Activated T-helper 1 cell treated with anti-CD3 and anti-CD28 coated beads, Interleukin-12 subunit alpha, Interleukin-12 subunit beta, Interleukin-2, Interleukin-4 antibody, amounts not matched to agents 30 ng/mL and 10 ng/mL and 1 ng/mL, durations not matched to agents 14 hours and 24 hours and 36 hours (primary cell): ENCODE results near the gene DIRAS1. TPM values are rescaled to one million over a fixed set of nuclear protein-coding genes. Genes with fewer than 3 reads are reported as not detected.

Experiments
- DNase-seq: peaks from one replicate; pipeline ENCODE4 v3.0.0; 2021; ENCODE audit warnings: low spot score
- H3K27ac Mint-ChIP-seq: one replicate; pipeline ENCODE4 v1.8.0; 2021; ENCODE audit warnings: mild to moderate bottlenecking, mixed read lengths
- H3K27me3 Mint-ChIP-seq: one replicate; pipeline ENCODE4 v1.8.0; 2022; ENCODE audit warnings: mild to moderate bottlenecking, moderate library complexity, mixed read lengths; ENCODE audit not compliant: insufficient read depth
- H3K36me3 Mint-ChIP-seq: one replicate; pipeline ENCODE4 v1.8.0; 2021; ENCODE audit warnings: low read depth, mixed read lengths
- H3K4me1 Mint-ChIP-seq: one replicate; pipeline ENCODE4 v1.8.0; 2021; ENCODE audit warnings: low read depth, mixed read lengths
- H3K4me3 Mint-ChIP-seq: one replicate; pipeline ENCODE4 v1.8.0; 2021; ENCODE audit warnings: mild to moderate bottlenecking, moderate library complexity, mixed read lengths
- H3K9me3 Mint-ChIP-seq: one replicate; pipeline ENCODE4 v1.8.0; 2021; ENCODE audit warnings: mixed read lengths
- intact Hi-C: fragments of 100-400 bp; cut with micrococcal nuclease; formaldehyde crosslinking; loops from one replicate; pipeline ENCODE4 v1.15.1; 2024
- total RNA-seq: library from RNA; stranded (reverse); gene quantifications from 2 replicates; pipeline ENCODE4 v1.2.3, GENCODE V29; 2022

Gene DIRAS1
- total RNA-seq, 1 donor from 2014 or later: not detected

GRCh38 chr19:2761309-2761677 is 40.1 kb upstream of the DIRAS1 start:
- DNase-seq: no peak
- Mint-ChIP-seq H3K4me3 (no peak overlapping the region), H3K27me3 (no peaks in the 10 kb centered on the region), H3K9me3 (no peaks in the 10 kb centered on the region), H3K36me3 (peaks cover 25% of the 10 kb centered on the region), H3K27ac (no peak overlapping the region), H3K4me1 (no peaks in the 10 kb centered on the region)
- intact Hi-C loops: no loop called here

DNA sequence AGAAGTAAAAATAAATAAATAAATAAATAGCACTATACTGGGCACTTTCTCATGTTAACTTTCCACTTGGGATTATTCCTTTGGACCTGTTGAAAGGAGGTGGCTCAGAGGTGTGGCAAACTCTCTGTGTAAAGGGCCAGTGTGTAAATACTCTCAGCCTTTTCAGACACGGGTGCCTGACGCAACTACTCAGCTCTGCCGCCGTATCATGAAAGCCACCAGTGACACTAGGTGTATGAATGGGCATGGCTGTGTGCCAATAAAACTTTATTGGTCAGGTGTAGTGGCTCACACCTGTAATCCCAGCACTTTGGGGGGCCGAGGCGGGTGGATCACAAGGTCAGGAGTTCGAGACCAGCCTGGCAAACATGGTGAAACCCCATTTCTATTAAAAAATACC is 38.8 kb upstream of the DIRAS1 start:
- Mint-ChIP-seq H3K4me3 (no peak overlapping the region), H3K27me3 (no peaks in the 10 kb centered on the region), H3K27ac (no peak overlapping the region), H3K36me3 (peaks cover 26% of the 10 kb centered on the region), H3K9me3 (no peaks in the 10 kb centered on the region), H3K4me1 (no peaks in the 10 kb centered on the region)
- DNase-seq: no peak
- intact Hi-C loops: no loop called here

- intact Hi-C loops: no loop called here
- Mint-ChIP-seq H3K9me3 (no peaks in the 10 kb centered on the region), H3K27ac (no peak overlapping the region), H3K4me1 (no peaks in the 10 kb centered on the region), H3K27me3 (no peaks in the 10 kb centered on the region), H3K4me3 (no peak overlapping the region), H3K36me3 (peaks cover 24% of the 10 kb centered on the region)
- DNase-seq: no peak
Observed at GRCh38 chr19:2759362-2759761, 38.2 kb upstream of the DIRAS1 start.

DNA sequence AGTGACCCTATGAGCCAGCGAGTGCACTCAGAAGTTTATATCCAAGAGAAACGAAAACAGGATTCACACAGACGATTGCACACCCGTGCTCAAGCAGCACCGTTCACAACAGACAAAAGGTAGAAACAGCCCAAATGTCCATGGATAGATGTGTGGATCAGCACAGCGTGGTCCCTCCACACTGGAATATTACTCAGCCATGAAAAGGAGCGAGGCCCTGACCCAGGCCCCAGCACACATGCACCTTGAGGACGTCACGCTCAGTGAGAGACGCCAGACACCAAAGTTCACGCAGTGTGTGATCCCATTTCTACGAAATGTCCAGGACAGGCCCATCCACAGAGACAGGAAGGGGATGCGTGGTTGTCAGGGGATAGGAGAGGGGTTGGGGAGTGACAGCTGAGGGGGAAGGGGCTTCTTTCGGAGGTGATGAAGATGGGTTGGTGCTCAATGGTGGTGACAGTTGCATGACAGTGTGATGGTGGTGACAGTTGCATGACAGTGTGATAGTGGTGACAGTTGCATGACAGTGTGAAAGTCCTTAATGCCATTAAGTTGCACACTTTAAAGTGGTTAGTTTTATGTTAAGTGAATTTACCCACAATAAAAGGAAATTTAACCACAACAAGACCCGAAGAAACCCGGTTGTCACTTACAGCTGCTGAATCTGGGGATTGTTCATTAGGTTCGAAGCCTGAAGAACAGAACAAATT is 37.6 kb upstream of the DIRAS1 start:
- Mint-ChIP-seq H3K4me1 (no peaks in the 10 kb centered on the region), H3K9me3 (no peaks in the 10 kb centered on the region), H3K27me3 (no peaks in the 10 kb centered on the region), H3K27ac (no peak overlapping the region), H3K4me3 (no peak overlapping the region), H3K36me3 (peaks cover 28% of the 10 kb centered on the region)
- no peak for DNase-seq
- intact Hi-C loops: no loop called here

GRCh38 chr19:2756921-2757881 is 36.0 kb upstream of the DIRAS1 start:
- no peak overlapping the region for H3K4me3 Mint-ChIP-seq
- H3K36me3 Mint-ChIP-seq: peaks cover 23% of the 10 kb centered on the region
- no peaks in the 10 kb centered on the region for H3K4me1 Mint-ChIP-seq

DNA sequence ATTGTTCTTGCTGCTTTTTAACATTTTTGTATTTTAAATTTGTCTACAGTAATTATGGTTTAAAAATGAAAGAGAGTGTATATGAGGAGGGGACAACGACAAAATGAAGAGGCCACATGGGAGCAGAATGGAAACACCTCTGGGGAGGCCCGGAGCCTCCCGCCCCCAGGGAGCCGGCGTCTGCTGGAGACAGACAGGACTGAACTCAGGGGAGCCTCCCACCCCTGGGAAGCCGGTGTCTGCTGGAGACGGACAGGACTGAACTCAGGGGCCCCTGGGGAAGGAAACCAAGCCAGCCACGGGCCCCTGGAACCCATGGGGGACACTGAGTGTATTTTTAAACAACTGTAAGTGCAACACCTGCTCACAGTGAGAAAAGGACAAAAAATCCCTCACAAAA is 35.3 kb upstream of the DIRAS1 start:
- no peak for DNase-seq

More at GRCh38 chr19:2756921-2757881, 36.0 kb upstream of the DIRAS1 start:
- no peak overlapping the region for H3K27ac Mint-ChIP-seq
- H3K9me3 Mint-ChIP-seq: no peaks in the 10 kb centered on the region
- no peak for DNase-seq
- no peaks in the 10 kb centered on the region for H3K27me3 Mint-ChIP-seq
- intact Hi-C loops: no loop called here

GRCh38 chr19:2755811-2756210 is 34.6 kb upstream of the DIRAS1 start:
- no peaks in the 10 kb centered on the region for H3K4me1 Mint-ChIP-seq
- peaks cover 20% of the 10 kb centered on the region for H3K36me3 Mint-ChIP-seq
- intact Hi-C loops: no loop called here
- no peaks in the 10 kb centered on the region for H3K9me3 Mint-ChIP-seq
- DNase-seq: no peak
- no peak overlapping the region for H3K27ac Mint-ChIP-seq
- no peak overlapping the region for H3K4me3 Mint-ChIP-seq
- no peaks in the 10 kb centered on the region for H3K27me3 Mint-ChIP-seq

More for the DNA sequence above, 35.3 kb upstream of the DIRAS1 start:
- Mint-ChIP-seq H3K27me3 (no peaks in the 10 kb centered on the region), H3K27ac (no peak overlapping the region), H3K9me3 (no peaks in the 10 kb centered on the region), H3K4me3 (no peak overlapping the region), H3K4me1 (no peaks in the 10 kb centered on the region), H3K36me3 (peaks cover 23% of the 10 kb centered on the region)
- intact Hi-C loops: no loop called here

DNA sequence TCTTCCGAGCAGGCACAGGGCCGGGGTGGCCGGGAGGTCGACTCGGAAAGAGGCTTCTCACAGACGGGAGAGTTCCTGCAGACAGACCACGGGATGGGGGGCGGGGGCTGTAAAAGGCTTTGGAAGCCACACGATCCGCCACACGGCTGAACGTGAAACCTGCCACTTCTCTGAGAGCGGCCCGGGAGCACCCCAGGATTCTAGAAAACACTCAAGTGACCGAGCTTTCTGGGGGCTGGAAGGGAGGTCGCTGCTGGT is 34.2 kb upstream of the DIRAS1 start:
- no peaks in the 10 kb centered on the region for H3K9me3 Mint-ChIP-seq
- no peaks in the 10 kb centered on the region for H3K27me3 Mint-ChIP-seq
- H3K4me1 Mint-ChIP-seq: no peaks in the 10 kb centered on the region
- intact Hi-C loops: no loop called here
- no peak for DNase-seq
- H3K36me3 Mint-ChIP-seq: peaks cover 20% of the 10 kb centered on the region
- H3K27ac Mint-ChIP-seq: no peak overlapping the region
- H3K4me3 Mint-ChIP-seq: no peak overlapping the region

GRCh38 chr19:2754659-2755447 is 33.7 kb upstream of the DIRAS1 start:
- H3K4me3 Mint-ChIP-seq: no peak overlapping the region
- H3K9me3 Mint-ChIP-seq: no peaks in the 10 kb centered on the region
- intact Hi-C loops: no loop called here
- H3K36me3 Mint-ChIP-seq: peaks cover 20% of the 10 kb centered on the region
- no peak overlapping the region for H3K27ac Mint-ChIP-seq
- no peak for DNase-seq
- no peaks in the 10 kb centered on the region for H3K27me3 Mint-ChIP-seq
- H3K4me1 Mint-ChIP-seq: no peaks in the 10 kb centered on the region

DNA sequence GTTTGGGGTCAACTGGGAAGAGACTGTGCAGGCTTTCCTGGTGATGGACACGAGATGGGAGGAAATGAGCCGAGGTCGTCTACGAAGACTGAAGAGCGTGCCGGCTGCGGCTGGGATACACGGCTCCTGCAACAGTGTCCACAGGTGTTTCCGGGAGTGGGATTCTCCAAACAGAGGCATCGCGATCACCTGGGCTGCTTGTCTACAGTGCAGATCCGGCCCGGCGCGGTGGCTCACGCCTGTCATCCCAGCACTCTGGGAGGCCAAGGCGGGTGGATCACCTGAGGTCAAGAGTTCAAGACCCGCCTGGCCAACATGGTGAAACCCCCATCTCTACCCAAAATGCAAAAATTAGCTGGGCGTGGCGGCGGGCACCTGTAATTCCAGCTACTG is 30.3 kb upstream of the DIRAS1 start:
- peaks cover 8% of the 10 kb centered on the region for H3K36me3 Mint-ChIP-seq
- no peak overlapping the region for H3K4me3 Mint-ChIP-seq
- no peak for DNase-seq
- no peak overlapping the region for H3K27ac Mint-ChIP-seq
- intact Hi-C loops: no loop called here
- no peaks in the 10 kb centered on the region for H3K4me1 Mint-ChIP-seq
- H3K27me3 Mint-ChIP-seq: peaks cover 3% of the 10 kb centered on the region
- no peaks in the 10 kb centered on the region for H3K9me3 Mint-ChIP-seq

DNA sequence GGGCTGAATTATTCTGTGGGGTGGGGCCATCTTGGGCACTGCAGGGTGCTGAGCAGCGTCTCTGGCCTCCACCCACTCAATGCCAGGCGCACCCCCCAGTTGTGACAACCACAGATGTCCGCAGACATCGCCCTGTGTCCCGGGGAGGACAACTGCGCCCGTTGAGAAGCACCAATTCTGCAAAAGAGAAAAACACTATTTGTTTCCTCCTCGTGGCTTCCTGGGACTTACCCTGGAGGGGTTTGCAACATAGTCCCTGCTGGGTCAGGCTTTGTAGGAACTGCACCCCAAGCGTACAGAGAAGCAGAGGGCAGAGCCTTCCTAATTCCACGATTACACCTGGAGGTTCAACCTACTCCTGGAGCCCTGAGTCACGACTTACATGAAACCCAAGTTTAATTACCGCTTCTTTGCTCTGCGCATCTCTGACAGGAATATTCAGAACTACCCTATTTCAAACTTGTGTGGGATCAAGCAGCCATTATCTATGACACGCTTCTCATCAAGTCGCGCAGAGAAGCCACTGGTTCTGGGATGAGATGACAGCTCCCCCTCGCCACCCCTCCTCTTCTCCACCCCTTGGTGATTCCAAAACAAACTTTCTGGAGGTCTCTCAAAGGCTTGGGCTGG is 29.8 kb upstream of the DIRAS1 start:
- Mint-ChIP-seq H3K4me3 (no peak overlapping the region), H3K27me3 (peaks cover 3% of the 10 kb centered on the region), H3K27ac (no peak overlapping the region), H3K4me1 (no peaks in the 10 kb centered on the region), H3K36me3 (peaks cover 6% of the 10 kb centered on the region), H3K9me3 (no peaks in the 10 kb centered on the region)
- no peak for DNase-seq
- intact Hi-C loops: no loop called here

GRCh38 chr19:2747349-2747748 is 26.2 kb upstream of the DIRAS1 start:
- no peak for DNase-seq
- Mint-ChIP-seq H3K27ac (no peak overlapping the region), H3K9me3 (no peaks in the 10 kb centered on the region), H3K4me1 (no peaks in the 10 kb centered on the region), H3K4me3 (no peak overlapping the region), H3K36me3 (no peaks in the 10 kb centered on the region), H3K27me3 (peaks cover 7% of the 10 kb centered on the region)
- intact Hi-C loops: loop anchor here (10.0 kb wide), 1 partner anchor 273 kb away; the partner anchor contains the start of gene GADD45B
